ENCODE results near the gene ACSL3. TPM values are rescaled to one million over a fixed set of nuclear protein-coding genes. Genes with fewer than 3 reads are reported as not detected.
"Not testable (repeated sequence)": the region's sequence is repeated elsewhere in the genome, so short reads cannot be mapped to it uniquely, and the experiment has no call there.

ACSL3 gene
- total RNA-seq, 1 donor from 2014 or later = 107 TPM

GRCh38 chr2:222844323-222844722, 16.5 kb upstream of the ACSL3 start:
- TF ChIP-seq CTCF (IDR thresholded peaks at IDR 0.05) = no peak
- Mint-ChIP-seq H3K27ac (ENCODE audit: unreplicated experiment) (peak overlapping the region; percentile 60), H3K36me3 (ENCODE audit: low read depth) (no peaks in the 10 kb centered on the region), H3K27me3 (ENCODE audit: low read depth) (no peaks in the 10 kb centered on the region), H3K9me3 (ENCODE audit: low read depth) (no peaks in the 10 kb centered on the region), H3K4me1 (ENCODE audit: low read depth) (peaks cover 19% of the 10 kb centered on the region), H3K4me3 (ENCODE audit: unreplicated experiment) (no peak overlapping the region)
- DNase-seq (ENCODE audit: low spot score) = no peak

- not testable (repeated sequence) for H3K27me3 Mint-ChIP-seq (ENCODE audit: low read depth); H3K4me3 Mint-ChIP-seq (ENCODE audit: unreplicated experiment); H3K27ac Mint-ChIP-seq (ENCODE audit: unreplicated experiment); DNase-seq (ENCODE audit: low spot score); H3K9me3 Mint-ChIP-seq (ENCODE audit: low read depth); H3K36me3 Mint-ChIP-seq (ENCODE audit: low read depth)
- peaks cover 19% of the 10 kb centered on the region for H3K4me1 Mint-ChIP-seq (ENCODE audit: low read depth)
Observed at GRCh38 chr2:222845314-222845713, 15.5 kb upstream of the ACSL3 start.

GRCh38 chr2:222846003-222846402, 14.8 kb upstream of the ACSL3 start:
- Mint-ChIP-seq H3K36me3 (ENCODE audit: low read depth) (no peaks in the 10 kb centered on the region), H3K27ac (ENCODE audit: unreplicated experiment) (no peak overlapping the region), H3K4me1 (ENCODE audit: low read depth) (peaks cover 19% of the 10 kb centered on the region), H3K27me3 (ENCODE audit: low read depth) (no peaks in the 10 kb centered on the region), H3K4me3 (ENCODE audit: unreplicated experiment) (no peak overlapping the region), H3K9me3 (ENCODE audit: low read depth) (no peaks in the 10 kb centered on the region)
- DNase-seq (ENCODE audit: low spot score) = no peak
- no peak for TF ChIP-seq CTCF (IDR thresholded peaks at IDR 0.05)

GRCh38 chr2:222848031-222848430, 12.8 kb upstream of the ACSL3 start:
- not testable (repeated sequence) for H3K27me3 Mint-ChIP-seq (ENCODE audit: low read depth); H3K4me3 Mint-ChIP-seq (ENCODE audit: unreplicated experiment); H3K4me1 Mint-ChIP-seq (ENCODE audit: low read depth)

GRCh38 chr2:222848862-222849261, 12.0 kb upstream of the ACSL3 start:
- no peaks in the 10 kb centered on the region for H3K9me3 Mint-ChIP-seq (ENCODE audit: low read depth)
- no peaks in the 10 kb centered on the region for H3K36me3 Mint-ChIP-seq (ENCODE audit: low read depth)
- peaks cover 5% of the 10 kb centered on the region for H3K4me1 Mint-ChIP-seq (ENCODE audit: low read depth)
- no peak for DNase-seq (ENCODE audit: low spot score)
- no peaks in the 10 kb centered on the region for H3K27me3 Mint-ChIP-seq (ENCODE audit: low read depth)
- TF ChIP-seq CTCF (IDR thresholded peaks at IDR 0.05) = no peak
- no peak overlapping the region for H3K4me3 Mint-ChIP-seq (ENCODE audit: unreplicated experiment)
- no peak overlapping the region for H3K27ac Mint-ChIP-seq (ENCODE audit: unreplicated experiment)

More at GRCh38 chr2:222848031-222848430, 12.8 kb upstream of the ACSL3 start:
- not testable (repeated sequence) for H3K9me3 Mint-ChIP-seq (ENCODE audit: low read depth); H3K27ac Mint-ChIP-seq (ENCODE audit: unreplicated experiment); H3K36me3 Mint-ChIP-seq (ENCODE audit: low read depth); DNase-seq (ENCODE audit: low spot score)

- TF ChIP-seq CTCF (IDR thresholded peaks at IDR 0.05) = no peak
- no peak for DNase-seq (ENCODE audit: low spot score)
- no peak overlapping the region for H3K4me3 Mint-ChIP-seq (ENCODE audit: unreplicated experiment)
- H3K27ac Mint-ChIP-seq (ENCODE audit: unreplicated experiment) = no peak overlapping the region
- H3K4me1 Mint-ChIP-seq (ENCODE audit: low read depth) = no peaks in the 10 kb centered on the region
- no peaks in the 10 kb centered on the region for H3K9me3 Mint-ChIP-seq (ENCODE audit: low read depth)
- H3K36me3 Mint-ChIP-seq (ENCODE audit: low read depth) = no peaks in the 10 kb centered on the region
- H3K27me3 Mint-ChIP-seq (ENCODE audit: low read depth) = no peaks in the 10 kb centered on the region
Observed at GRCh38 chr2:222851956-222852617, 8.7 kb upstream of the ACSL3 start.

Data from chondrocyte (in vitro differentiated cells).